ENCODE results near the gene SUPT3H.
"Not testable (repeated sequence)": the region's sequence is repeated elsewhere in the genome, so short reads cannot be mapped to it uniquely, and the experiment has no call there.

SUPT3H gene

DNA sequence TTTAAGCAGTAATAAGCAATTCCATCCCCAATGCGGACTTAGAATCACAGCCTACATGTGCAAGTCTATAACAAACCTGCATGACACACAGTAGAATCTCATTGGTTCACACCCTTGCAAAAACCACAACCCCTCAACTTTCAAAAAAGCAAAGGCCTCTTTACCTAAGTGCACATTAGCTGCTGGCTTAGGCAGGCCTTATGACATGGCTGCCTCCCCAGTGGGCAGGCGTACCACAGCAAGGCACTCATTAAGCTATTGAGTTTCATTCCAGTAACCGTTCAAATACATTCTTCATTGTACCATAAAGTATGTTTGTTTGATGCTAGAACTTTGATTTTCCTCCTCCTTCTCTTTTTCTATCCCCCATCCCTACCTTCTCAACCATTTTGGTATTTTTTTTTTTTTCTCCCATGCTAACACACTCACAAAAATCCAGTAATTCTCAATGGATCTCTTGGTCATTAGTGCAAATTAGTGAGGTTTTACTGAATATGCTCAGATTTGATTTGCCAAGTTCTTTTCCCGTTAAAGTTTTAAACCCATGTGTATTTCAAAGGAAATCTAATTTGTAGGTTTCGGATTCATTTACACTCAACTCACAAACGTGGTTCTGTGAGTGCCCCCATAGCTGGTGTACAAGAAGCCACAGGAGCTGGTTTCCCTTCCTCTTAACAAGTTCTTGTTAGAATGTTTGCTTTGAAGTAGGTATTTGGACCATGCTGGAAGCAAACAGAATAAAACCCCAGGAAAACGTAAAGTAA is 510.0 kb downstream of the SUPT3H start:
- DNase-seq: no peak

- DNase-seq: not testable (repeated sequence)
Observed at GRCh38 chr6:44865184-44865583, 512.5 kb downstream of the SUPT3H start.

- no peak for DNase-seq
Observed at GRCh38 chr6:44859901-44860410, 517.8 kb downstream of the SUPT3H start.

GRCh38 chr6:44858998-44859397 is 518.7 kb downstream of the SUPT3H start:
- no peak for DNase-seq

DNA sequence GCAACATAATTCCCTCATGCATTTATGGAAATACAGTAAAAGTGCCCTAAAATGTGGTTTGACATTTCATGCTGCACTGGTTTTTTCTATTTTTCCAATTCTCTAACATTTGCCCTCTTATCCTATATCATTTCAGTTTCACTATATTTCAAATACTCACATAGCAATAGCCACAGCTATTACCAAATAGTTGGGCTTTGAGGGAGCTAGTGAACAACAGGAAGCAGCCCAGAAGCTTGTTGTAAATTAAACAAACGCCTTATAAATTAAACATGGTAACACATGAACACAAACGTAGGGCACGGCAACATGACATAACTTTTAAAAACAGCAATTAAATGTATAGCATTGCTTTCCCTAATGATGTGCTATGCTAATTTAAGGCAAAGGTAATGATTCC is 521.3 kb downstream of the SUPT3H start:
- no peak for DNase-seq

DNA sequence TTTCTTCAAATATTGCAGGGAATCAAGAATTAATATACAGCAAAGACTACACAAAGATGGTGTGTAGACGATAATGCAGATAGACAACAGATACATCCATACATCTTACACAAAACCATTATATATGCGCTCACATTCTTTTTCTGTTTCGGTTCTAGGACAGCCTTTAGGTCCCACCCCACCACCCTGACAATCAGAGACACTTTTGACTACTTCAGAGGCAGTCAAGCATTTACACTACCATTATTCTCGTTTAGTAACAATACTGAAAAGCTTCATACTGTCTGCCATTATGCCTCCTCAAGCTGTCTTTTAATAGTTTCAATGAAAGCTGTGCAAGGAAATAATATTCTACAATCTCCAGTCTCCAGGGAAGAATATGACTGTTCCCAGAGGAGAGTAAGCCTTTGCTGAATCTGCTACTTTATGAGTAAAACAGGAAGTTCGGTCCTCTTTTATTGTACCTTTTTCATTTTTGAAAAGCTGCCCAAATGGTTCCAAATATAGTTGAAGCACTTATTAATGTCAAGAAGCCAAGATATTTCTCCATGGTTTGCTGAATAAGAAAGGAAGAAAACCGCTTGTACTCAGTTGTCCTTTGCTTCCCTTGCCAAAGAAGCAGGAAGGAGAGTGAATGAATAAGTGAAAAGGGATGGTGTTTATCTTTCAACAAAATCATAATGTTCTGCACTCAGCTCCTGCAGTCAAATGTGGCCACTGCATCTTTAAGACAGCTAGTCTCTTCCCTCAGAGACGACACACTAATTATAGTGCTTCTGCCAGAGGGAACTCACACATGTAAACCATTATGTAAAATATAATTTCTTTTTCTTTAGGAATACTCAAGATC is 521.9 kb downstream of the SUPT3H start:
- DNase-seq: no peak

GRCh38 chr6:44854712-44855443 is 522.9 kb downstream of the SUPT3H start:
- DNase-seq: no peak

DNA sequence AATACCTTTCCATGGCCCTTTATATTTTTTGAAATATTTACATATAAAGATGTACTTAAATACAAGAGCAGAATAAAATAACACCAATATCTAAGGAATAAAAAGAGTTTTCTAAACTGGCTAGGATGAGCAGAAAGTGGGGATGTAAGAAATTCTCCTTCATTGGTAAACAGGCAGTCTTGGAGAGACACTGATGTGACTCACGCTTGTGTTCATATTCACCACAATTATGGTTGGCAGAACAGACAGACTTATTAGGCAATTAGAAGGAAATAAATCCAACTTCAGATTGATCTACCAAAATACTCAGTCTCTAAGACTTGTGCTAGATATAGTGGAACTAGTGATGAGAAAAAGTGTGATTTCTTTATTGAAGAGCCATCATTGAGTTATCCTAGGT is 526.6 kb downstream of the SUPT3H start:
- no peak for DNase-seq

DNA sequence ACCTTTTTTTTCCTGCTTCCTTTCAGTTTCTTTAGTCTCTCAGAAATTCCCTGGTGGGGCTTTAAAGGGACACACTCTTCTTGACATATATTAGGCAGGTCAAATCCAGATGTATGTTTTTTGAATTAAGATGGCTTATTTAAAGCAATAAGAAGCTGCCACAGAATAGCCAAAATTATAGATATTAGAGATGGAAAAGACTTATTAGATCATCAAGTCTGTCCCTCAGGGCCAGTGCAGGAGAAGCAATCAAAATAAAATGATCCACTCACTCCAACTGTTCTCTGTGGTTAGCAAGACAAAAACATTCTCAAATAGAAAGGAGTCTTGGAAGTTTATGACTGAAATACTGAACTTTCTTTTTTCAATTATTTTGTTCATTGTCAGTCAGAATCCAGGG is 527.4 kb downstream of the SUPT3H start:
- no peak for DNase-seq

GRCh38 chr6:44849806-44850205 is 527.9 kb downstream of the SUPT3H start:
- no peak for DNase-seq

- no peak for DNase-seq
Observed at GRCh38 chr6:44843734-44844133, 534.0 kb downstream of the SUPT3H start.

GRCh38 chr6:44842616-44843015 is 535.1 kb downstream of the SUPT3H start:
- DNase-seq: no peak

DNA sequence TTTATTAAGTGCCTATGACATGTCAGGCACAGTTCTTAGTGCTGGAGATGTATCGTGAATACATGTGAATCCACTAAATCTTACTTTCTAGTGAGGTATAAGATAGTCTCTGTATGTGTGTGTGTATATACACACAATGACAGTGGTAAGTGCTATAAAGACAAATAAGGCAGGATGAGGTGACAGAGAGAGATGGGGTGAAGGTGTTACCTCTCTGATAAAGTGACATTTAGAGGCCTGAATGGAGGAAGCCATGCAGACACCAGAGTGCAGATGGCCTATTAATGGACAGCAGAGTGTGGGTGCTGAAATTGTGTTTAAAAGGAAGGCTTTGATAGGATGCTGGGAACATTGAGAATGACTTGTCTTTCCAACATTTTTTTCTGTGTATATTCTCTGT is 535.9 kb downstream of the SUPT3H start:
- no peak for DNase-seq

GRCh38 chr6:44837741-44838140 is 540.0 kb downstream of the SUPT3H start:
- no peak for DNase-seq

DNA sequence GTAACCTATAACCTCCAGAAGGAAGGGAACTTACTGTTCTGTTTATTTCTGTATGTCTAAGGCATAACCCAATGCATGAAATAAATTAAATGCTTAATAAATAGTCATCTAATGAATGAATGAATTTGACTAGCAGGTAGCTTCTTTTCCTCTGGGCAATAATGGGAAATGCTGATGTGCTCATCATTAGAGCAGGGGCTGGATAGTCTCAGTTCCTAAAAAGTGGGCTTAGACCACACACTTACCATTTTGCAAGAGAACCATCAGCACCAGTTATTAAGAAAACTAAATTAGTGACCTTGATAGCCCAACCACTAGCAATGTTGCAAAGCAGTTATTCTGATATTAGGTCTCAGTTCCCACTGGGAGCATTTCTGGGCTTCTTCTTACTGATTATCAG is 540.5 kb downstream of the SUPT3H start:
- DNase-seq: no peak

DNA sequence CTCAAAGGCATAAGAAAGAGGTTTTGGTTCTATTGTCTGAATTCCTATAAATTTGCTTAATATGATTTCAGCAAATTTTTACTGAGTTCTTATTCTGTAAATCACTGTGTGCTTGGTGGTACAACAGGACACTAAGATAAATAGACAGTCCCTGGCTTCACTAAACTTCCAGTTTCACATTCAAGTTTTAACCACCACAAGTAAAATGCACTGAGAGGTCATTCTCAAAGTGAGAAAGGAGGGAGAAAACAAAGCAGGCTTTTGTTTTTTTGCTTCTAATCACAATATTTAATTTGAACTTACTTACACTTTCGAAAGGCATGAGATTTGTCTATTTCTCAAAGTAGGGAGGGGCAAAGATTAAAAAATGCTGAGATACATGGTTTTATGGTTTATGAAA is 544.5 kb downstream of the SUPT3H start:
- DNase-seq: no peak

GRCh38 chr6:44831002-44831610 is 546.6 kb downstream of the SUPT3H start:
- no peak for DNase-seq

DNA sequence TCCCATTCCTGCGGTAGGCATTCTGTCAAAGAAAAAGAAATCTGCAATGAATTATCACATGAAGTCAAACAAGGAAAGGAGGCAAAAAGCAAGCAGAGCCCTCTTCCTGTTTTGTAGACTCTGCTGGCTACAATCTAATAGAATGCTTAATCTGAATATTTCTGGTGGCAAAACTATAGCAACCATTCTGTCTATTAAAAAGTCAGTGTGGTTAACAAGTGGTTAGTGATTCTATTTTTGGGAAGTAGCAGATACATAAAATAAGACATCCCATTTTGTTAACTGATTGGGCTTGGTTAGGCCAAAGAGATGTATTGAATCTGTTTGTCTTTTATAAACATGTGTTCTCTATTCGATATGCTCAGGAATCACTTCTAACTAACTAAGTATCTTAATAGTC is 547.9 kb downstream of the SUPT3H start:
- peak in 1 of 2 experiments; percentile 4 for DNase-seq

GRCh38 chr6:44828780-44829179 is 549.0 kb downstream of the SUPT3H start:
- DNase-seq: no peak

DNA sequence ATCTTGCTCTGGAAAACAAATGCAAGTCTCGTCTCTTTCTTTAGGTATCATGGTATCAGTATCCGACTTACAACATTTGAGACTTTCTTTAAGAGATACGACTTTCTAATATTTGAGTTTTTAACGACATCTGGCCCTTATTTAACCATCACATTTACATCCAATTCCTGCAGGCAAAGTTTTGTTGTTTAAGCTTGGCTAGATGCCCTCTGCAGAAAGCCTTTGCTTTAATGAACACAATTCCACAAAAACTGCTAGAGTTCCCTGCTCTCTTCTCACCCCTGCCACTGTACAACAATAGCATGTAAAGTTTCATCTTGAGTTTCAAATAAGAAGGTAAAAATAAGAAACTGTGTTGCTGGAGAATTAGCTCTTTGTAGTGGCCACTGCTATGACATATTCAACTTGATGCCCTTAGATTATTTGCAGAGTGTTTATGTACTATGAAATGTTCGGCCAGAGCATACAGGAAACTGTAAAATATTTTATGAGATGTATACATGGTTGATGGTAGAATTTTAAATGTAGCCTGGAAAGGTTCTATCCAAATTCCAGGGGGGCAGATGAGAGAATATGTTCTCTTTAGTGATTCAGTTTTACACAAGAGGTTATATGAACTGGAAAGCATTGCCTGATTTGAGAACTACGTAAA is 551.6 kb downstream of the SUPT3H start:
- no peak for DNase-seq

GRCh38 chr6:44825273-44825672 is 552.5 kb downstream of the SUPT3H start:
- no peak for DNase-seq

DNA sequence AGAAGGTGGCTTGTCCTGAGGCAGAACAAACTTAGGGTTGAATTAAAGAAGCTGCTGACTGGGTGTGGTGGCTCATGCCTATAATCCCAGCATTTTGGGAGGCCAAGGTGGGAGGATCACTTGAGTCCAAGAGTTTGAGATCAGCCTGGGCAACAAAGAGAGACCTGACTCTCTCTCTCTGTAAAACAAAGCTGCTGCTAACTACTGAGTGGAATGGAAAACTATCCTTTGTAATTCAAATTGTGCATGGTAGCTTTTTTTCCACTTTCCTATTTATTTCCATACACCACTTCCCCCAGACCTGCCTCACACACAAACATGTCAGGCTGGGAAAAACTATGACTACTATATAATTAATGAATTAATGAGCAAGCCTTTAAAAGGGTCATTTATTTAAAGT is 553.2 kb downstream of the SUPT3H start:
- no peak for DNase-seq
